Psoas muscle (tissue), 8 donors: ENCODE data around the gene KLHL30. TPM values are rescaled to one million over a fixed set of nuclear protein-coding genes. Genes with fewer than 3 reads are reported as not detected.

Source experiments
- ATAC-seq, 4 donors: fragments of 200-7000 bp; cut with Tn5 transposase; one replicate each; pipeline ENCODE4 v1.9.1; 2020; ENCODE audit warnings: moderate library complexity in 3 of 4, mild to moderate bottlenecking in 2 of 4
- DNase-seq, 2 donors: peaks; one replicate each; pipeline ENCODE4 v3.0.0-alpha.2; 2020
- H3K27ac ChIP-seq: fragments of 200-600 bp; one replicate; pipeline ENCODE4 v1.8.0; 2022
- H3K27me3 ChIP-seq, 3 donors: fragments of 200-600 bp in 1 of 3; one replicate each; pipeline versions ENCODE4 v1.6.1 to v1.8.0; 2013 to 2022; ENCODE audit warnings: low read length in 2 of 3, mild to moderate bottlenecking in 2 of 3, moderate library complexity in 1 of 3; ENCODE audit not compliant: insufficient read depth in 3 of 3
- H3K36me3 ChIP-seq, 2 donors: fragments of 200-600 bp in 1 of 2; one replicate each; pipeline versions ENCODE4 v1.6.1 to v1.8.0; 2013 to 2022; ENCODE audit warnings: low read depth in 1 of 2, mild to moderate bottlenecking in 1 of 2, moderate library complexity in 1 of 2; ENCODE audit not compliant: insufficient read depth in 1 of 2
- H3K4me1 ChIP-seq: fragments of 200-600 bp; one replicate; pipeline ENCODE4 v1.8.0; 2022
- H3K4me3 ChIP-seq: fragments of 200-600 bp; one replicate; pipeline ENCODE4 v1.8.0; 2022; ENCODE audit warnings: mild to moderate bottlenecking
- H3K9me3 ChIP-seq: fragments of 200-600 bp; one replicate; pipeline ENCODE4 v1.8.0; 2022
- CTCF ChIP-seq: fragments of 200-600 bp; IDR thresholded peaks from one replicate; pipeline ENCODE4 v1.8.0; 2022; ENCODE audit warnings: antibody characterized with exemption
- WGBS, 3 donors: extraction: QIAGEN DNeasy Blood & Tissue Kit; methylation state at CpG; one replicate each; pipeline versions ENCODE4 v1.1.6 to v1.1.7; 2013; 5-methylcytosine and 5-hydroxymethylcytosine counted together
- intact Hi-C, 2 donors: fragments of 100-400 bp; cut with DNase I; formaldehyde crosslinking; loops; one replicate each; pipeline versions ENCODE4 v1.11.0 to v1.14.2; 2022
- polyA plus RNA-seq, 3 donors: library from polyadenylated mRNA; stranded (reverse); fragments of 200-250 nt; gene quantifications; one replicate each; pipeline ENCODE4 v1.2.3, GENCODE V29; 2013
- total RNA-seq, 4 donors: library from RNA; stranded (reverse); fragmentation: NEBNext Ultra II Directional in 2 of 4; extraction: Animal tissue kit (Norgen Biotek cat#: 25700) in 2 of 4; gene quantifications; one replicate each; pipeline versions ENCODE4 v1.2.1 to v1.2.4, GENCODE V29; 2021 to 2023
- donor health status: healthy with polysubstance abuse.
- donor health status: DM: no; HTN: no; CAD: no; lungs with moderate emphysema.
- donor health status: Bipolar disorder and iron deficiency.
- donor health status: healthy.
- donor health status: DM: yes; HTN: yes; CAD: no.
- donor health status: DM: no; HTN: no; CAD: no.
- donor health status: DM: no; HTN: no; CAD: no.
- donor health status: DM: yes; HTN: yes; CAD: no.

The KLHL30 gene
- total and polyA plus RNA-seq, 7 donors = 67.7 to 175 (median 121) TPM

- Histone ChIP-seq H3K4me3 (peak overlapping the region; percentile 83), H3K4me1 (peaks cover 49% of the 10 kb centered on the region), H3K36me3 (peaks cover 0 to 27% of the 10 kb centered on the region in 2 donors), H3K27ac (peak overlapping the region; percentile 99), H3K9me3 (no peaks in the 10 kb centered on the region), H3K27me3 (no peaks in the 10 kb centered on the region)
- WGBS, 3 donors = 49 to 61% (median 50%) methylated on average over 13 of the region's 13 CpGs
- no peak for TF ChIP-seq CTCF
- ATAC-seq = peak in 1 of 4 donors; percentile 1
- intact Hi-C loops = loop anchor here (5.0 to 10.0 kb wide), 3 partner anchors 171 to 273 kb away; partner anchors contain the start of gene UBE2F (in 2 of the 2)
- peak in 1 of 2 donors; percentile 63 for DNase-seq
Measured at GRCh38 chr2:238137885-238138284, 583 bp upstream of the KLHL30 start.

GRCh38 chr2:238139196-238140039, 950 bp downstream of the KLHL30 start:
- Histone ChIP-seq H3K36me3 (peaks cover 0 to 33% of the 10 kb centered on the region in 2 donors), H3K4me1 (peaks cover 56% of the 10 kb centered on the region), H3K4me3 (peak overlapping the region; percentile 83), H3K27me3 (no peaks in the 10 kb centered on the region), H3K9me3 (no peaks in the 10 kb centered on the region), H3K27ac (peak overlapping the region; percentile 99)
- peak; percentile 22 to 39 (median 30) for ATAC-seq
- DNase-seq = peak in 1 of 2 donors; percentile 80
- TF ChIP-seq CTCF = peak; percentile 75
- intact Hi-C loops = loop anchor here (5.0 to 10.0 kb wide), 5 partner anchors 172 to 275 kb away; partner anchors contain the start of gene UBE2F (in 2 of the 2)
- WGBS, 3 donors = 29 to 52% (median 40%) methylated on average over 56 of the region's 56 CpGs

- no peak for ATAC-seq
- WGBS, 3 donors = 79 to 80% (median 80%) methylated on average over 7 of the region's 7 CpGs
- H3K4me3 ChIP-seq = peak overlapping the region; percentile 83
- no peak for TF ChIP-seq CTCF
- peaks cover 55% of the 10 kb centered on the region for H3K4me1 ChIP-seq
- intact Hi-C loops = loop anchor here (5.0 to 10.0 kb wide), 2 partner anchors 235 to 243 kb away; no protein-coding TSS in a partner anchor
- DNase-seq = no peak
- H3K27ac ChIP-seq = peak overlapping the region; percentile 99
- H3K9me3 ChIP-seq = no peaks in the 10 kb centered on the region
- H3K27me3 ChIP-seq = no peaks in the 10 kb centered on the region
- H3K36me3 ChIP-seq = peaks cover 0 to 39% of the 10 kb centered on the region in 2 donors
Measured at GRCh38 chr2:238140040-238140439, 1.6 kb downstream of the KLHL30 start.

- peak overlapping the region; percentile 99 for H3K27ac ChIP-seq
- intact Hi-C loops = loop anchor here (5.0 to 10.0 kb wide), 2 partner anchors 236 to 244 kb away; no protein-coding TSS in a partner anchor
Measured at GRCh38 chr2:238140721-238141540, 2.5 kb downstream of the KLHL30 start.

More at GRCh38 chr2:238140721-238141540, 2.5 kb downstream of the KLHL30 start:
- ATAC-seq = no peak
- Histone ChIP-seq H3K4me1 (peaks cover 50% of the 10 kb centered on the region), H3K36me3 (peaks cover 0 to 45% of the 10 kb centered on the region in 2 donors), H3K9me3 (no peaks in the 10 kb centered on the region), H3K27me3 (no peaks in the 10 kb centered on the region), H3K4me3 (peak overlapping the region; percentile 83)
- no peak for TF ChIP-seq CTCF
- 89 to 95% (median 94%) methylated on average over 60 of the region's 60 CpGs for WGBS, 3 donors
- DNase-seq = no peak
